GM23338 (cell line): ENCODE measurements around the gene GOLGA2. TPM values are rescaled to one million over a fixed set of nuclear protein-coding genes. Genes with fewer than 3 reads are reported as not detected.

Source experiments
- ATAC-seq: fragments of 200-7000 bp; cut with Tn5 transposase; 3 replicates; pipeline ENCODE4 v1.9.1; 2020
- DNase-seq: peaks from one replicate; pipeline ENCODE4 v3.0.0-alpha.2; 2015; ENCODE audit warnings: low spot score
- H2AFZ ChIP-seq: fragments of 200-600 bp; sonication (generic); 2 replicates; pipeline ENCODE4 v1.8.0; 2016; ENCODE audit warnings: antibody characterized with exemption, mild to moderate bottlenecking, moderate library complexity
- H3F3A ChIP-seq: fragments of 200-600 bp; sonication (generic); replicated peaks from 2 replicates; pipeline ENCODE4 v1.8.0; 2017; ENCODE audit warnings: antibody characterized with exemption, mixed run types, low read depth
- H3K27ac ChIP-seq: fragments of 200-600 bp; sonication (generic); 2 replicates; pipeline ENCODE4 v1.6.1; 2016; ENCODE audit warnings: low read depth
- H3K27me3 ChIP-seq: fragments of 200-600 bp; sonication (generic); 2 replicates; pipeline ENCODE4 v1.8.0; 2016; ENCODE audit warnings: mild to moderate bottlenecking, mixed run types, moderate library complexity; ENCODE audit not compliant: insufficient read depth
- H3K36me3 ChIP-seq: fragments of 200-600 bp; sonication (generic); 2 replicates; pipeline ENCODE4 v1.8.0; 2016; ENCODE audit warnings: mild to moderate bottlenecking; ENCODE audit not compliant: insufficient read depth
- H3K4me1 ChIP-seq: fragments of 200-600 bp; sonication (generic); 2 replicates; pipeline ENCODE4 v1.8.0; 2016; ENCODE audit warnings: mild to moderate bottlenecking, moderate library complexity; ENCODE audit not compliant: insufficient read depth
- H3K4me2 ChIP-seq: fragments of 200-600 bp; sonication (generic); 2 replicates; pipeline ENCODE4 v1.7.1; 2017; ENCODE audit warnings: mixed run types
- H3K4me3 ChIP-seq: fragments of 200-600 bp; sonication (generic); 2 replicates; pipeline ENCODE4 v1.6.1; 2016; ENCODE audit warnings: mixed run types
- H3K79me2 ChIP-seq: fragments of 200-600 bp; sonication (generic); replicated peaks from 2 replicates; pipeline ENCODE4 v1.8.0; 2017; ENCODE audit warnings: mild to moderate bottlenecking; ENCODE audit not compliant: insufficient read depth
- H3K9me2 ChIP-seq: fragments of 200-600 bp; sonication (generic); 2 replicates; pipeline ENCODE4 v1.8.0; 2017; ENCODE audit not compliant: insufficient read depth
- H4K20me1 ChIP-seq: fragments of 200-600 bp; sonication (generic); replicated peaks from 2 replicates; pipeline ENCODE4 v1.8.0; 2017; ENCODE audit warnings: mild to moderate bottlenecking; ENCODE audit not compliant: insufficient read depth
- H3K27ac Mint-ChIP-seq: 2 replicates; pipeline ENCODE4 v1.8.0; 2020; ENCODE audit warnings: inconsistent platforms, mild to moderate bottlenecking, moderate library complexity, mixed read lengths
- H3K27me3 Mint-ChIP-seq: 3 replicates; pipeline ENCODE4 v1.8.0; 2022; ENCODE audit warnings: low read depth, mild to moderate bottlenecking, moderate library complexity, mixed read lengths, inconsistent platforms; ENCODE audit not compliant: insufficient read depth, poor library complexity
- H3K36me3 Mint-ChIP-seq: 3 replicates; pipeline ENCODE4 v1.8.0; 2021; ENCODE audit warnings: low read depth, mild to moderate bottlenecking, inconsistent platforms, moderate library complexity, mixed read lengths
- H3K4me1 Mint-ChIP-seq: 3 replicates; pipeline ENCODE4 v1.8.0; 2020; ENCODE audit warnings: mild to moderate bottlenecking, inconsistent platforms, mixed read lengths
- H3K4me3 Mint-ChIP-seq: 3 replicates; pipeline ENCODE4 v1.8.0; 2021; ENCODE audit warnings: moderate library complexity, mild to moderate bottlenecking, inconsistent platforms, mixed read lengths
- H3K9me3 Mint-ChIP-seq: 3 replicates; pipeline ENCODE4 v1.8.0; 2020; ENCODE audit warnings: moderate library complexity, mild to moderate bottlenecking, inconsistent platforms, mixed read lengths
- CREB1 ChIP-seq: fragments of 250-450 bp; sonication (Bioruptor Pico); IDR thresholded peaks from 2 replicates; pipeline ENCODE4 v1.5.0; 2020; ENCODE audit warnings: low read depth, mild to moderate bottlenecking, moderate library complexity
- CTCF ChIP-seq, 2 experiments: fragments of 200-600 bp in 1 of 2; sonication (generic) in 1 of 2; conservative IDR thresholded peaks; 2 replicates each; pipeline versions ENCODE4 v1.5.1 to v1.6.1; 2016 to 2017; ENCODE audit warnings: antibody characterized with exemption in 2 of 2, low read depth in 2 of 2, mild to moderate bottlenecking in 2 of 2, moderate library complexity in 1 of 2
- EZH2 ChIP-seq: fragments of 200-600 bp; sonication (generic); IDR thresholded peaks from one replicate; pipeline ENCODE4 v1.8.0; 2017; ENCODE audit warnings: antibody characterized with exemption, mild to moderate bottlenecking, low read depth; ENCODE audit not compliant: unreplicated experiment
- EZH2phosphoT487 ChIP-seq: fragments of 200-600 bp; sonication (generic); IDR thresholded peaks from one replicate; pipeline ENCODE4 v1.8.1; 2018; ENCODE audit warnings: antibody characterized with exemption; ENCODE audit not compliant: unreplicated experiment
- NANOG ChIP-seq: IDR thresholded peaks from 2 replicates; pipeline ENCODE4 v1.6.1; 2016; ENCODE audit warnings: antibody characterized with exemption, borderline replicate concordance
- POLR2AphosphoS5 ChIP-seq: IDR thresholded peaks from 2 replicates; pipeline ENCODE4 v1.6.1; 2016; ENCODE audit warnings: antibody characterized with exemption, low read depth
- STAT1 ChIP-seq: IDR thresholded peaks from one replicate; pipeline ENCODE4 v1.6.1; 2016; ENCODE audit warnings: antibody characterized with exemption; ENCODE audit not compliant: unreplicated experiment
- ZNF114 ChIP-seq: fragments of 250-450 bp; sonication (Bioruptor Pico); IDR thresholded peaks from 2 replicates; pipeline ENCODE4 v1.5.0; 2020; ENCODE audit warnings: mild to moderate bottlenecking, moderate library complexity
- ZNF331 ChIP-seq: fragments of 250-450 bp; sonication (Bioruptor Pico); IDR thresholded peaks from 2 replicates; pipeline ENCODE4 v1.5.0; 2020; ENCODE audit warnings: low read depth, mild to moderate bottlenecking, moderate library complexity
- polyA plus RNA-seq: library from polyadenylated mRNA; unstranded; fragments of >200 nt; fragmentation: Nextera tagmentation; extraction: Ambion mirVana; gene quantifications from 2 replicates; pipeline ENCODE4 v1.2.1, GENCODE V29; 2016
- total RNA-seq: library from RNA; depleted of rRNA; stranded (reverse); fragments of >200 nt; shearing (Covaris generic); gene quantifications from 2 replicates; pipeline ENCODE4 v1.2.3, GENCODE V29; 2014
- TF ChIP-seq, protein P1 (sequence below): fragments of 250-450 bp; sonication (Bioruptor Pico); IDR thresholded peaks from 2 replicates; pipeline ENCODE4 v1.5.0; 2020; ENCODE audit warnings: mild to moderate bottlenecking, moderate library complexity

Gene GOLGA2
- total and polyA plus RNA-seq, 2 experiments from 2014 or later: 32.6 to 48.4 TPM

DNA sequence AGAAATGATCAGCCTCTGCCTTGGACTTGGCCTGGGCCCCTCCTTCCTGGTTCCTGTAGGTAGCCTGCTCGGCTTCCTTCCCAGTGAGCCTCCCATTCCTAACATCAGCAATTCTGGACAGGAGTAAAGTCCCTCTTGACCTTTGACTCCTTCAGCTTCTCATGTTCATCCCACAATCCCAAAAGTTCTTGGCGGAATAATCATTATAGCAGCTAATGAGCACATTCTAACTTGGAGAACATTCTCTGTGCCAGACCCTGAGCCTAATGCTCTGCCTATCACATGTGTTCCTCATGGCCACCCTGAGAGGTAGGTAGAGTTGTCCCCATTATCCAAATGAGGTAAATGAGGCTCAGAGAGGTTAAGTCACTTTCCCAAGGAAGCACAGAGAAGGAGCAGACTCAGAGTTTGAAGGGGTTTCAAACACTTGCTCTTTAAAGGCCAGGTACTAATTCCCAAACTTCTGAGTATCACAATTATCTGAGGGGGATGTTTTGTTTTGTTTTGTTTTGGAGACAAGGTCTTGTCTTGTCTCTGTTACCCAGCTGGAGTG, 21.5 kb upstream of the GOLGA2 start (continued):
- TF ChIP-seq, protein P1, sequence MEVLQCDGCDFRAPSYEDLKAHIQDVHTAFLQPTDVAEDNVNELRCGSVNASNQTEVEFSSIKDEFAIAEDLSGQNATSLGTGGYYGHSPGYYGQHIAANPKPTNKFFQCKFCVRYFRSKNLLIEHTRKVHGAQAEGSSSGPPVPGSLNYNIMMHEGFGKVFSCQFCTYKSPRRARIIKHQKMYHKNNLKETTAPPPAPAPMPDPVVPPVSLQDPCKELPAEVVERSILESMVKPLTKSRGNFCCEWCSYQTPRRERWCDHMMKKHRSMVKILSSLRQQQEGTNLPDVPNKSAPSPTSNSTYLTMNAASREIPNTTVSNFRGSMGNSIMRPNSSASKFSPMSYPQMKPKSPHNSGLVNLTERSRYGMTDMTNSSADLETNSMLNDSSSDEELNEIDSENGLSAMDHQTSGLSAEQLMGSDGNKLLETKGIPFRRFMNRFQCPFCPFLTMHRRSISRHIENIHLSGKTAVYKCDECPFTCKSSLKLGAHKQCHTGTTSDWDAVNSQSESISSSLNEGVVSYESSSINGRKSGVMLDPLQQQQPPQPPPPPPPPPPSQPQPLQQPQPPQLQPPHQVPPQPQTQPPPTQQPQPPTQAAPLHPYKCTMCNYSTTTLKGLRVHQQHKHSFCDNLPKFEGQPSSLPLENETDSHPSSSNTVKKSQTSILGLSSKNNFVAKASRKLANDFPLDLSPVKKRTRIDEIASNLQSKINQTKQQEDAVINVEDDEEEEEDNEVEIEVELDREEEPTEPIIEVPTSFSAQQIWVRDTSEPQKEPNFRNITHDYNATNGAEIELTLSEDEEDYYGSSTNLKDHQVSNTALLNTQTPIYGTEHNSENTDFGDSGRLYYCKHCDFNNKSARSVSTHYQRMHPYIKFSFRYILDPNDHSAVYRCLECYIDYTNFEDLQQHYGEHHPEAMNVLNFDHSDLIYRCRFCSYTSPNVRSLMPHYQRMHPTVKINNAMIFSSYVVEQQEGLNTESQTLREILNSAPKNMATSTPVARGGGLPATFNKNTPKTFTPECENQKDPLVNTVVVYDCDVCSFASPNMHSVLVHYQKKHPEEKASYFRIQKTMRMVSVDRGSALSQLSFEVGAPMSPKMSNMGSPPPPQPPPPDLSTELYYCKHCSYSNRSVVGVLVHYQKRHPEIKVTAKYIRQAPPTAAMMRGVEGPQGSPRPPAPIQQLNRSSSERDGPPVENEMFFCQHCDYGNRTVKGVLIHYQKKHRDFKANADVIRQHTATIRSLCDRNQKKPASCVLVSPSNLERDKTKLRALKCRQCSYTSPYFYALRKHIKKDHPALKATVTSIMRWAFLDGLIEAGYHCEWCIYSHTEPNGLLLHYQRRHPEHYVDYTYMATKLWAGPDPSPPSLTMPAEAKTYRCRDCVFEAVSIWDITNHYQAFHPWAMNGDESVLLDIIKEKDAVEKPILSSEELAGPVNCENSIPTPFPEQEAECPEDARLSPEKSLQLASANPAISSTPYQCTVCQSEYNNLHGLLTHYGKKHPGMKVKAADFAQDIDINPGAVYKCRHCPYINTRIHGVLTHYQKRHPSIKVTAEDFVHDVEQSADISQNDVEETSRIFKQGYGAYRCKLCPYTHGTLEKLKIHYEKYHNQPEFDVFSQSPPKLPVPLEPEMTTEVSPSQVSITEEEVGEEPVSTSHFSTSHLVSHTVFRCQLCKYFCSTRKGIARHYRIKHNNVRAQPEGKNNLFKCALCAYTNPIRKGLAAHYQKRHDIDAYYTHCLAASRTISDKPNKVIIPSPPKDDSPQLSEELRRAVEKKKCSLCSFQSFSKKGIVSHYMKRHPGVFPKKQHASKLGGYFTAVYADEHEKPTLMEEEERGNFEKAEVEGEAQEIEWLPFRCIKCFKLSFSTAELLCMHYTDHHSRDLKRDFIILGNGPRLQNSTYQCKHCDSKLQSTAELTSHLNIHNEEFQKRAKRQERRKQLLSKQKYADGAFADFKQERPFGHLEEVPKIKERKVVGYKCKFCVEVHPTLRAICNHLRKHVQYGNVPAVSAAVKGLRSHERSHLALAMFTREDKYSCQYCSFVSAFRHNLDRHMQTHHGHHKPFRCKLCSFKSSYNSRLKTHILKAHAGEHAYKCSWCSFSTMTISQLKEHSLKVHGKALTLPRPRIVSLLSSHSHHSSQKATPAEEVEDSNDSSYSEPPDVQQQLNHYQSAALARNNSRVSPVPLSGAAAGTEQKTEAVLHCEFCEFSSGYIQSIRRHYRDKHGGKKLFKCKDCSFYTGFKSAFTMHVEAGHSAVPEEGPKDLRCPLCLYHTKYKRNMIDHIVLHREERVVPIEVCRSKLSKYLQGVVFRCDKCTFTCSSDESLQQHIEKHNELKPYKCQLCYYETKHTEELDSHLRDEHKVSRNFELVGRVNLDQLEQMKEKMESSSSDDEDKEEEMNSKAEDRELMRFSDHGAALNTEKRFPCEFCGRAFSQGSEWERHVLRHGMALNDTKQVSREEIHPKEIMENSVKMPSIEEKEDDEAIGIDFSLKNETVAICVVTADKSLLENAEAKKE (CRISPR knock-in tag): no peak
- TF ChIP-seq EZH2phosphoT487 (no peak), CREB1 (CRISPR knock-in tag) (no peak), POLR2AphosphoS5 (no peak), STAT1 (no peak), ZNF114 (CRISPR knock-in tag) (no peak)

DNA sequence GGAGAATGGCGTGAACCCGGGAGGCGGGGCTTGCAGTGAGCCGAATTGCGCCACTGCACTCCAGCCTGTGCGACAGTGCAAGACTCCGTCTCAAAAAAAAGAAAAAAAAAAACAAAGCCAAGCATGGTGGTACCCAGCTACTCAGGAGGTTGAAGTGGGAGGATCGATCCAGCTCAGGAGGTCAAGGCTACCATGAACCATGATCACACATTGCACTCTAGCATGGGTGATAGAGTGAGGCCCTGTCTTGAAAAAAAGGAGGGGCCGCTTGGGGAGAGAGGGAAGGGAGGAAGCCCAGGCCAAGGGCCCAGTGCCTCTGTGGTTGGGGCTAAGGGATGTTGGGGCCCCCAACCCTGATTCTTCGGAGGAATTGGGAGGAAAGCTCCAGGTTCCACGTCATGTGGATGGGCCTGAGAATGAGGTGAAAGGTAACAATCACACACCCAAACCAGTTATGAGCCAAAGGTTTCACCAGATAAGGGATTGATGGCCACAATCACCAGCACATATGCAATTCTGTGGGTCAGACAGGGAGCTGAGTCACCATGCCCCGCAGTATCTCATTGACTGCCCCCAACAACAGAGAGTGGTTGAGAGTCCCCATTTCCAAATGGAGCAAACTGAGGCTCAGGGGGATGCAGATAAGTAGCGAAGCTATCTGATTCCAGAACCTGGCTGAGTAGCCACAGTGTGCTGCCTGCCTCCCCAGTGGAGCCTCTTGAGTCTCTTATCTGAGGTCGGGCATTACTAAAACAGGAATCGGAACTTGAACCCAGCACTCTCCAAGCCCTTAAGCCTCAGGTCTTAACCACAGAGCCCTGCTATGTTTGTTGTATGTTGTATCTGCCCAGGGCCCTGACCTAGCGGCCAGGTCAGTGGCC, 20.8 kb upstream of the GOLGA2 start:
- H3K36me3 Mint-ChIP-seq: no peaks in the 10 kb centered on the region
- Histone ChIP-seq H4K20me1 (no peaks in the 10 kb centered on the region), H3K4me3 (no peak overlapping the region), H3K27ac (no peak overlapping the region), H3K9me2 (no peaks in the 10 kb centered on the region), H3K4me2 (no peak overlapping the region), H3F3A (0 out of 2 replicates have a peak, but pooled peaks cover 2% of the 10 kb centered on the region), H3K79me2 (no peaks in the 10 kb centered on the region), H3K4me1 (no peaks in the 10 kb centered on the region; the same call in 1 of the 2 replicates), H2AFZ (no peak overlapping the region), H3K27me3 (no peaks in the 10 kb centered on the region), H3K36me3 (no peaks in the 10 kb centered on the region)
- no peak for ATAC-seq
- no peak for DNase-seq
- H3K27me3 Mint-ChIP-seq: peaks cover 9% of the 10 kb centered on the region
- no peaks in the 10 kb centered on the region for H3K9me3 Mint-ChIP-seq
- no peak overlapping the region for H3K27ac Mint-ChIP-seq
- H3K4me3 Mint-ChIP-seq: no peak overlapping the region
- peaks cover 3% of the 10 kb centered on the region; the same call in 2 of the 3 replicates for H3K4me1 Mint-ChIP-seq
- TF ChIP-seq CTCF (conservative IDR thresholded peaks at IDR 0.05; ENCODE audit: low read depth in 2 of 2) (no peak), ZNF331 (CRISPR knock-in tag) (no peak), NANOG (no peak), EZH2 (no peak), EZH2phosphoT487 (no peak), CREB1 (CRISPR knock-in tag) (no peak)
